Mesenteric fat pad (tissue), 1 donor: Measurements from ENCODE around the gene DPP8. TPM values are rescaled to one million over a fixed set of nuclear protein-coding genes. Genes with fewer than 3 reads are reported as not detected.

ENCODE experiments used
- DNase-seq: peaks from one replicate; pipeline ENCODE4 v3.0.0-alpha.2; 2020; ENCODE audit warnings: low spot score
- total RNA-seq: library from RNA; stranded (reverse); fragmentation: NEBNext Ultra II Directional; extraction: Animal tissue kit (Norgen Biotek cat#: 25700); gene quantifications from one replicate; pipeline ENCODE4 v1.2.1, GENCODE V29; 2021
- donor health status: DM: yes; HTN: yes; CAD: no.

The DPP8 gene
- total RNA-seq, 1 donor from 2014 or later = 36.7 TPM

DNA sequence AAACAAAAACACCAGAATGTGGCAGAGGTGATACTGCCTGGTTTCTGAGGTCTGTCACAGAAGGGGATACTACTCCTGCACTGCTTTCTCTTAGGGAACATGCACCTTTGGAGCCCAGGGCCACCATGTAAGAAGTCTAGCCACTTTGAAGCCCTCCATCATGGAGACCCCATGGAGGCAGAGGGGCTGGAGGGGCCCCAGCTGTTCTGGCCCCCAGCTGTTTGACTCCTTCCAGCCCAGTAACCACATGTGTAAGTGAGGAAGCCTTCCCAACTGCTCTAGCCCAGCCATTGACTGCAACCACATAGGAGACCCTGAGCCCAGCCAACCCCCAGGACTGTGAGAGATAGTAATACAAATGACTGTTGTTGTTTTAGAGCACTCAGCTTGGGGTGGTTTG lies 85.8 kb downstream of the DPP8 start:
- DNase-seq = no peak

GRCh38 chr15:65426216-65426853 lies 91.2 kb downstream of the DPP8 start:
- DNase-seq = peak; percentile 57

- peak; percentile 43 for DNase-seq
Measured at GRCh38 chr15:65424683-65425082, 92.8 kb downstream of the DPP8 start.

GRCh38 chr15:65423976-65424679 lies 93.4 kb downstream of the DPP8 start:
- DNase-seq = peak; percentile 22

DNA sequence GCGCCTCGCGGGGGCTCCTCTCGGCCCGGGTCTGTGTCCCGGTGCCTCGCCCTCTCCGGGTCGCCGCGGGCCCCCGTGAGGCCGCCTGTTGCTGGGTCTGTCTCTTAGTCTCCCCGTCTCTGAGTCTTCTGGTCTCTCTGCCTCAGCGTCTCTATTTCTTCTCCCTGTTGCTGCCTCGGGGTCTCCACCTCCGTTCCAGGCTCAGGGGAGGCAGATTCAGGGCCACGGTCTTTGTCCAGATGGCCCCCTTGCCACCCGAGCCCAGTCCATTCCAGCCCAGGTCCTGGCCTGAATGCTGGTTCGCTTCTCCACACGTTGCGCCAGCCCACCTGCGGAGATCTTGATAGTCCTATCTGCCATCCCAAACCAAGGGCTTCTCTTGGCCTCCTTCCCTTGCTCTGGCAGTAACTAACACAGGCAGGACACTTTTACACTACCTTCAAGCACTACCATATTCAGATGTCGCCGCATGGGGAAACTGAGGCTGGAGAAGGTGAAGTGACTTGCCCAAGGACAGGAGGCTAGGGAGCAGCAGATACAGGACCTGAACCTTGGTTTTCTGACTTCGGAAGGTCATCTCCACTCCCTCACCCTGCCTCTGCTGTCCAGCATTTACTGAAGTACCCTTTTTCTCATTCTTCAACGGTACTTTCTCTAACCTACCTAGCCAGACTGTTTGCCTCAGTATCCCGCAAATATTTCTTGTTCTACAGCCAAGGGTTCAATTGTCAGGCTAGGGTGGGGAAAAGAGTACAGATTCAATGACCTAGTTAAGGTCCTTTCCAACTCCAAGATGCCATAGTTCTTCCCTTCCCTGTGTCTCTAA lies 94.1 kb downstream of the DPP8 start:
- DNase-seq = peak; percentile 49

DNA sequence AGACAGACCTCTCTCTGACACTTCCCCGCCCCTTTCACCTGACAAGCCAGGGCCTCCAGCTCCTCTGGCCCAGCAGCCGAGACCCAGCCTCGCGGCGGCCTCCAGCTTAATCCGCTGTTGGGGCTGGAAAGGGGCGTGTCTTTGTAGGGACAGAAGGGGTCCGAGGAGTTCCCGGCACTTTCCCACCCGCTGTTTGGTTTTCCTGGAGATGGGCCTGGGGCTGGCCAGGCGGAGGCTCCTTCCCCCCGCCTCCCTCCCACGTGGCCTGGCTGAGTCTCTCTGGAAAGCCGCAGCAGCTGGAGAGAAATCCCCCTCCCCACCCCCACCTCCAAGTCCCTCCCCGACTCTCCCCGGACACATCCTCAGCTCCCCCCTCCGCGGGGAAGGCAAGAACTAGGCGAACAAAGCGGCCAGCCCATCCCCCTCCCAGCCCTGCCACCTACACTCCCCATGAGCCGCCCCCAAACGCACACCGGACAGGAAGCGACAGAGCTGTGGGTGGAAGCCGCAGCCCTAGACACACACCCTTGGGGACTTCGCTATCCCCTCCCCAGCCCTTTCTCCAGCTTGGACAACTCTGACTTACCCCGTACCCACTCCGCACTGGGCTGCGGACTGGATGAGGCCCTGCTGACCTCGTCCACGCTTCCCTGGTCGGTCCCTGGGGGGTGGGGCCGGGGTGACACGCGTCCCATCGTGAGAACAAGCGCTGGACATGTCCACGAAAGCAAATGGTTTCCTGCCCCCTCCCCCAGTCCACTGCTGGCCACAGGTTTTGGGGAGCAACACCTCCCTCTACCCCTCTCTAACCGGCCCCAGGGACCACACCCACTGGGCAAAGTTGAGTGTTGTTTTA lies 95.9 kb downstream of the DPP8 start:
- peak; percentile 79 for DNase-seq

- DNase-seq = peak; percentile 69
Measured at GRCh38 chr15:65420975-65421359, 96.5 kb downstream of the DPP8 start.

GRCh38 chr15:65418596-65418995 lies 98.9 kb downstream of the DPP8 start:
- DNase-seq = no peak

GRCh38 chr15:65416845-65417416 lies 100.6 kb downstream of the DPP8 start:
- no peak for DNase-seq

- DNase-seq = no peak
Measured at GRCh38 chr15:65414841-65415621, 102.5 kb downstream of the DPP8 start.

GRCh38 chr15:65413760-65414144 lies 103.7 kb downstream of the DPP8 start:
- DNase-seq = no peak

DNA sequence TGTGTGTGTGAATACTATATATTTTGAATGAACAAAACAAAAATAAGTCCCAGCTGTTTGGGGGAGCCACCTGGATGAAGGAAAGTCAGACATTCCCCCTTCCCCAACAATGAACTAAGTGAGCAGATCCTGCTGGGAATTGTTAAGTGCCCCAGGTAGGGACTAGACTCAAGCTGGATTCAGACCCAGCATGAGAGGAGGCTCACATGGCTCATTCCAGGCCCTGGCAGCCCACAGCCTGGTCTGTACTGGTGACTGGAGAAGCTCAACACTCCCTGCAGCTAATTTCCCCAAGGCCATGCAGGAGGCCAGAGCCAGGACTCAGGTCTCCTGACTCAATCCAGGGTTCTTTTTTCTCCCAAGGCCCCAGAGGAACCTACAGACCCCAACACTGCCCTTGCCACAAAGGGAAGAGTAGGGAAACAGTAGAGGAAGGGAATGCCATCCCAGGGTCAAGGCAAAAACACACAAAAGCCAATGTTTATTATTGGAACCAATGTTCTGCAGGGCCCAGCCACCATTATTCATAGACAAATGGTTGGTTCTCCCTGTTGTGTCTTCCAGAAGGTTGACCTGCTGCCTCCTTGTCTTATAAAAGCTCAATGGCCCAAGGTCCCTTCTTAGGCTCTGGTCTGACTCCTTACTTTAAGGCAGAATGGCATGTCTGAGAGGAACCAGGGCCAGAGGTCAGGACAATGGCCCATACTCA lies 104.3 kb downstream of the DPP8 start:
- no peak for DNase-seq

DNA sequence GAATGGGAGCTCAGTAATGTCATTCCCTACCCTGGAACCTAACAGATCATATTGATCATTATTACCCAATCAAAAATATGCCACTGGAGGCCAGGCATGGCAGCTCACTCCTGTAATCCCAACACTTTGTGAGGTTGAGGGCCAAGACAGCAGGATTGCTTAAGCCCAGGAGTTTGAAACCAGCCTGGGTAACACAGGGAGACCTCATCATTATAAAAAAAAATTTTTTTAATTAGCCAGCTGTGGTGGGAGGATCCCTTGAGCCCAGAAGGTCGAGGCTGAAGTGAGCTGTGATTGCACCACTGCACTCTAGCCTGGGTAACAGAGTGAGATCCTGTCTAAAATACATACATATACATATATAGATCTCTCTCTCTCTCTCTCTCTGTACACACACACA lies 104.9 kb downstream of the DPP8 start:
- no peak for DNase-seq

DNA sequence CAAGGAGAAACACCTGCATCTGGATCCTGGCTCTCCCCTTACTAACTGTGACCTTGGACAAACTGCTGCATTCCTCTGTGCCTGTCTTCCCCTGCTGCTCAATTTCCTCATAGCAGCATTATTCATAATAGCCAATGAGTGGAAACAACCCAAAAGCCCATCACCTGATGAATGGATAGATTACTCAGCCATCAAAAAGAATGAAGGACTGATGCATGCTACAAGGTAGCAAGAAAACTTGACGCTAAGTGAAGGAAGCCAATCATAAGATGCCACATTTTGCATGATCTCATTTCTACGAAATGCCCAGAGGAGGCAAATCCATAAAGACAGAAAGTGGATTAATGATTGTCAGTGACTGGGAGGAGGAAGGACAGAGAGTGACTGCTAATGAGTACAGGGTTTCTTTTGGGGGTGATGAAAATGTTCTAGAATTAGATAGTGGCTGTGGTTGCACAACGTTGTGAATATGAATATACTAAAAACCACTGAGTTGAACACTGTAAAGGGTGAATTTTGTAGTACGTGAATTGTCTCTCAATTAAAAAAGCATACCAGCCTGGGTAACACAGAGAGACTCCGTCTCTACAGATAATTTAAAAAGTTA lies 105.9 kb downstream of the DPP8 start:
- DNase-seq = no peak

GRCh38 chr15:65410972-65411371 lies 106.5 kb downstream of the DPP8 start:
- no peak for DNase-seq

- no peak for DNase-seq
Measured at GRCh38 chr15:65410036-65410435, 107.5 kb downstream of the DPP8 start.

DNA sequence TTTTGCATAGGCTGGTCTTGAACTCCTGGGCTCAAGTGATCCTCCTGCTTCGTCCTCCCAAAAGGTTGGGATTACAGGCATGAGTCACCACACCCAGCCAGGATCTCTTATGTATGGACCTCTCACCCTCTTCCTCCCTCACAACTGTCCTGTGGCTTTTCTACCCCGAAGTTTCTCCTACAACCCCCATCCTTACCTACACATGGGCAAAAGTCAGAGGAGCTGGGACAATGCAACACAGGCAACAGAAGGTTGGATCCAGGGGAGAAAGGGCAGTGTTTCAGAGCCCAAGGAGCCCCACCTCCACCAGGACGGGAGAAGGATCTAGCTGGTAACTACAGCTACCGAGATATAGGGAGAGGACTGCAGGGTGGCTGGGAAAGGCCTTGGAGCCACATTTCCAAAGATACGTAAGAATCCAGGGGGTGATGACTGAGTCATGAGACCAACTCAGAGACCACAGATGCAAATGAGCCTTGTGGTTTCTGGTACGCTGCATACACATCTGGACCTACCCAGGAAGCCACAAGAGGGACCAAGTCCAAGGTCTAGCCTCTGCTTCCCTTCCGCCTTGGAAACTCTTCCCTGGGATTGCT lies 108.4 kb downstream of the DPP8 start:
- DNase-seq = no peak

GRCh38 chr15:65408324-65409035 lies 109.0 kb downstream of the DPP8 start:
- no peak for DNase-seq
